ENCODE data around the gene TP53.

The TP53 gene

DNA sequence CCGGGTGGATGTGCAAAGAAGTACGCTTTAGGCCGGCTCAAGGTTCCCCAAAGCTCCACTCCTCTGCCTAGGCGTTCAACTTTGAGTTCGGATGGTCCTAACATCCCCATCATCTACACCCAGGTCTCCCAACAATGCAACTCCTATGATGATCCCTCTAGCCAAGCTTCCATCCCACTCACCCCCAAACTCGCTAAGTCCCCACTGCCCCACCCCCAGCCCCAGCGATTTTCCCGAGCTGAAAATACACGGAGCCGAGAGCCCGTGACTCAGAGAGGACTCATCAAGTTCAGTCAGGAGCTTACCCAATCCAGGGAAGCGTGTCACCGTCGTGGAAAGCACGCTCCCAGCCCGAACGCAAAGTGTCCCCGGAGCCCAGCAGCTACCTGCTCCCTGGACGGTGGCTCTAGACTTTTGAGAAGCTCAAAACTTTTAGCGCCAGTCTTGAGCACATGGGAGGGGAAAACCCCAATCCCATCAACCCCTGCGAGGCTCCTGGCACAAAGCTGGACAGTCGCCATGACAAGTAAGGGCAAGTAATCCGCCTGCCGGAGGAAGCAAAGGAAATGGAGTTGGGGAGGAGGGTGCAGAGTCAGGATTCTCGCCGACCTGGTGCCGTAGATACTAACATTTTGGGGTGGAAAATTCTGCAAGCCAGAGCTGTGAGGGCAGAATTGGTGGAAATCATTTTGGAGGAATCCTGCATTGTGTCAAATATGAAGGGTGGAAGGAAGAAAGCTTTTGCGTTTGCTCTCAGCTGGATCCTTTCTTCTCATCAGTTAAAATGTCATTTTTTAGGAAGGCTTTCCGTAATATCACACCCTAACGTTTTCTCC is at the start of gene TP53:
TSS of gene TP53 (minus strand) at position 419 of the 836 bp plus-strand sequence. CDS start 10,896 bp downstream, outside the sequence.
- peak; percentile 86 for DNase-seq

DNA sequence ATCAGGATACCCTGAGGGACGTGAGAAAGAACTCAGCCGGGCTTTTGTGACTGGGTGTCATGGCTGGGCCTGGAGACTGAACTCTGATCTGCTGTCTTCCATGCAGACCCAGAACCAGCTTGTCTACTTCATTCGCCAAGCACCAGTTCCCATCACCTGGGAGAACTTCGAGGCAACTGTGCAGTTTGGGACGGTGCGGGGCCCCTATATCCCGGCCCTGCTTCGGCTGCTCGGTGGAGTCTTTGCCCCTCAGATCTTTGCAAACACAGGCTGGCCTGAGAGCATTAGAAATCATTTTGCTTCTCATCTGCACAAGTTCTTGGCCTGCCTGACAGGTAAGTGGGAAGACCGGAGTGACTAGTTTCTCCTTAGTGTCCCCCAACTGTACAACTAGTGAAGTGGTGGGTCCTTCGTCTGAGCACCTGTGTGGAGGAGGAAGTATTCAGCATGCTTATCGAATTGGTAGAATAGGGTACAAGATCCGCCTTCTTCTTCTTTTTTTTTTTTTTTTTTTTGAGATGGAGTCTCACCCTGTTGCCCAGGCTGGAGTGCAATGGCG is 45.8 kb upstream of the TP53 start:
- DNase-seq, result no peak

DNA sequence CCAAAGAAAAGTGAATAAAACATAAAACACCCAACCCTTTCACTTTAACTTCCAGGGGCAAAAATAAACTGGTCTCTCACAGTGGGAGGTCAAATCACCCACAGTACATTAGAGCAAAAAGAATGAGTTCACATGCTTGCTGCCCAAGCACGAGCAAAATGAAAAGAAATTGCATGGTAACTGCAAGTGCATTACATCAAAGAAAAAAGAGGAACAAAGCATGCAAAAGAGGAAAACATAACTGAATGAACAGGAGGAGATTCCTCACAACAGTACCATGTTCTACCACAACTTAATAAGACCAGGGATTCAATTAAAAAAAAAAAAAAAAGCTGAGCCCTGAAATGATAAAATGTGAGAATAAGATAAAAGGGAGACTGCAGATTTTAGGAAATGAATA is 42.5 kb upstream of the TP53 start:
- no peak for DNase-seq

DNA sequence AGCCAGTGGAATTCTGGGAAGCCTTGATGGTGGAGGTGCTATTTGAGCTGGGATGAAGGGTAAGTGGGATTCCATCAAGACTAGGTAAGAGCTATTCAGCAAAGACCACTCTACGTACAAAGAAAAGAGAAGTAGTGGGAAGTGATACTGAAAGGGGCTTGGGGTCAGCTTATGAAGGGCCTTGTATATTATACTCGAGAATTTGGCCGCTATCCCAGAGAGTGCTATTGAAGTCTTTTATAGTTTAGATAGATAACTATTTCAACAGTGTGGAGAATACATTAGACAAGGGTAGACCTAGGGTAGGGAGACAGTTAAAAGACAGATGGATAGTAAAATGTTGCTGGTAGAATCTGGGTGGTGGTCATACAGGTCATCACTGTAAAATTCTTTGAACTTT is 40.6 kb upstream of the TP53 start:
- DNase-seq, result no peak

DNA sequence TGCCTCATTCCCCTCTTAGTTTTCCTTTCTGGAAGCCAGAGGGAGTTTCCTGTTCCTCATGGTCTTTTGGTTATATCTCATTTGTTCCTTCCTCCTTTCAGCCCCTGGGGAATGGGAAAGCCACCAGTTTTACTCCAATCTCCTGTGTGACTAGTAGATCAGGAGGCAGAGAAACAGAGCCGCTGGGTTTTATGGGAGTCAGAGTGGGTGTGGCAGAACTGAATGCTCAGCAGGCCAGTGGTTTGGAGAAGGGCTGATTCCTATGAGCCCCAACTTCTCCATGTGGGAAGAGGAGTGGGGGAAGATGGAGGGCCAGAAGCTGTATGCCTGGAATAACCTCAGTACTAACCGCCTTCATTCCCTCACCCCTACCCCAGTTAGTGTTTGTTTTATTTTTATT is 34.3 kb upstream of the TP53 start:
- DNase-seq, result no peak

DNA sequence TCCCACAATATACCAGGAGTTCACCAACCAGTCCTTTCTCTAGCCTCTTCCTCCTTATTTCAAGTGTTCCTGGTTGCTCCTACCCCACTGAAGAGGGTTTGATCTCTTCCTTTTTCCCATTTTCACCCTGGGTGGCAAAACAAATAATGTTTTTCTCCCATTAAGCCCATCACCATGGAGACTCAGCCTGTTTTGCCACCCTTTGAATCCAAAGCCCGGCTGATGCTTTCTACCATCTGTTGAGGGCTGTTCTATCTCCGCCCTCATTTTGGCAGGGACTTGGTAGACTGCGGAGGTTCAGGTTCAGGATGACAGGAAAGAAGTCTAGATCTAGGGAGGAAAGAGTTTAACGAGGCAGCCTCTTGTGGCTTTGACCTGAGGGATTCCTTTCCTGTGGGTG is 32.8 kb upstream of the TP53 start:
- DNase-seq, result no peak

DNA sequence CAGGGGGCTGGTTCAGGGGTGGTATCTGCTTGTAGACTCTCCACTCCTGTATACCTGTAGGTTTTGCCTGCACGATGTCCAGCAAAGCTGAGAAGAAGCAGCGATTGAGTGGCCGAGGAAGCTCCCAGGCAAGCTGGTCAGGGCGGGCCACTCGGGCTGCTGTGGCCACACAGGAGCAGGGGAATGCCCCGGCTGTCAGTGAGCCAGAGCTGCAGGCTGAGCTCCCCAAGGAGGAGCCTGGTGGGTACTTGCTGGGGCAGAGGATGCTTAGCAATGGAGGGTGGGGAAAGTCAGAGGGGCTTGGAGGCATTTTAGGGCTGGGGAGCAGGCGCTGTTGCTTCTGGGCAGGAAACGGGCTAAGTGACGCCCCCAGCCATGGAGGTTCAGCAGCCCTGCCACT is 32.4 kb upstream of the TP53 start:
- no peak for DNase-seq

DNA sequence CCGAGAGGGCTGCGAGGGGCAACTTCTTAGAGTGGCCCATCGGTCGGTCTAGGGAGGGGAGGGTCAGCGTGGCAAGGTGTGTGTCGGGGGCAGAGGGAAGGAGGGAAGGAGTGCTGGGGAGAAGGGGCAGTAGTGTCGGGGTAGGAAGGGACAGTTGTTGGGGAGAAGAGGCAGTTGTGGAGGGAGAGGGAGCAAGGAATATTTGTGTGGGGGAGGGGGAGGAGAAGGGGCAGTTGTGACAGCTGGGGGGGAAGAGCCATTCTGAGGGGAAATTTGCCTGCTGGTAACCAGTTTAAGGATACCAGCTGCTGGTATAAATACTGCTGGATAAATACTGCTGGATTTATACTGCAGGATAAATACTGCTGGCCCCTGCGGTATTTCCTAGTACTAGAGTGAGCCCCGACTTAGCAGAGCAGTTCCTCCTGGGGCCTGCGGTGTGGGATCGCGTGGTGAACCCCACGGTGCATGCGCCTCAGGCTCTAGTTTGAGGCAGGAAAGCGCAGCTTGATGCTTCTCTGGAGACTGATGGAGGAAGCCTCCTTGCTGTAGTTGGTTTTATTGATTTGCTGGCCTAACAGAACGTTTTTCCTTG is 30.6 kb upstream of the TP53 start:
- no peak for DNase-seq

DNA sequence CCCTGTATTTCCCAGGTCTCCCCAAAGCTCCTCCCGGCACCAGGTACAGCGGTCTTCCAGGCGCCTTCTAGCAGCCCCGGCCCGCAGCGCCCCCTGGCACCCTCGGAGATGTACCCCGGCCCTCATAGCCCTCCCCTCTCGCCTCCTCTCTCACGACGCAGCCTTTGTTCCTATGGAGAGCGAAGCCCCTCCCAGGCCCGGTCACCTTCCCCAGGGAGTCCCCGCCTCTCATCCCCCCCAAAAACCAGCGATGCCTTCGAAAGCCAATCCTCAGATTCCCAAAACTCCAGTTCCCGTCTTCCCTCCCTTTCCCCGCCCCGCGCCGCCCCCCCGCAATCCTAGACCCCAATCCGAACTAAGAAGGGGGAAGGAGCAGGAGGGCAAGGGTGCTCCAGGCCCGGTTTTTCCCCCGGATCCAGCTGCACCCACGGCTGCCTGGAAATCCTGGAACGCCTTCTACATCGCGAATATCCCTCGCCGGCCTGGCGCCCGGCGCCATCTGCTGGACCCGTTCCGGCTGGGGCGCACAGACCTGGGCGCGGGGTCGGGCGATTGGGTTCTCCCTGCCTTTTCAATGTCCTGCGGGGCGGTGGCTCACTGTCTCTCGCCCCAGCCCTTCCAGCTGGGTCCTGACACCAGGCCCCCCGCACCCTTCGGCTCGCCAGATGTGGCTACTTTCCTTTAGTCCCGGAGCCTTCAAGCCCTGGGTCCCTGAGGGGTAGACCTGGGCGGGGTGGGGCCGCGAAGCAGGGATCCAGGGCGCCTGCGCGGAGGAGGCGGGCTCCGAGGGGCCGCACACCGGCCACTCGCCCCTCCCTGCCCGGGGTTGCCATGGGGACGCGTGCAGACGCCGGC is 29.8 kb upstream of the TP53 start, which contains the start of gene DNAH2:
TSS of gene DNAH2 (plus strand) at position 844 of the 855 bp plus-strand sequence. CDS start 1,991 bp downstream, outside the sequence.
- peak; percentile 34 for DNase-seq

DNA sequence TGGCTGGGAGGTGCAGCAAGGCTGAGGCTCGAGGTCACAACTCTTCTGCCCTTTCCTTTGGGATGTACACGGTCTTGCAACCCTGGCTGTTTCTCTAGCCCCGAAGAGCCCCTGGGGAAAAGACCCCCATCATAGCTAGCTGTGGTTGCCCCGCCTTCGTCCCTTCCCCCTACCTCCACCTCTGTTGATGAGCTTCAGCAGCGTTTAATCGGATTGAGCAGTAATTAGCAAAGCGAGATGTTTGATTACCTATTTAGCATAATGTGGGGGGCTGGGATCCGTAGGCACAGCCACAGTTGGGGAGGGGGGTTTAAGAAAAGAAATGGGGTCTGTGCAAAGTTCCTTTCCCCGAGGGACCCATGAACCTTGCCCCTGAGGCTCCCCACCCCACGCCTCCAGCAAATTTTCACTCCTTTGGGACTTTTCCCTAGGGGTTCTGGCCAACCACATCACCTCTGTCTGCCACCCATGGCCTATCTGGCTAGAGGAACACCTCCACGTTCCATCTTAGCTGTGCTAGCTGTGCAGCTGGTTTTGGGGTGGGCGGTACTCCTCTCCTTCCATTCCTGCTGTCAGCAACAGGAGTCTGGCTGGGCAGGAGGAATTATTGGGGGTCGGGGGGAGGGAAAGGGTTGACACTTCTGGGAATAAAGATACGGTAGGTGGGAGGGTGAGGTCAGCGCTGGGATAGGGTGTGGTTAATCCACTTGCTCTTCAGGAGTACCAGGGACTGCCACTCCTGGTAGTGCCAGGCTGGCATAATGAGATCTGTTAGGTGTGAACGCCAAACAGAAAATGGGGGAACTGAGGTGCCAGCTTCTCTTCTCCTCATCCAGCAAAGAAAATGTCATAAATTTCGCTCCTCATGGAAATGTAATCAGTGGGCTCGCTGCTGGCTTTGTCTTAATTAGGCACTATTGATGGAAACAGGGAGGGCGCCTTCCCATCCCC is 28.9 kb upstream of the TP53 start:
- DNase-seq, result no peak

DNA sequence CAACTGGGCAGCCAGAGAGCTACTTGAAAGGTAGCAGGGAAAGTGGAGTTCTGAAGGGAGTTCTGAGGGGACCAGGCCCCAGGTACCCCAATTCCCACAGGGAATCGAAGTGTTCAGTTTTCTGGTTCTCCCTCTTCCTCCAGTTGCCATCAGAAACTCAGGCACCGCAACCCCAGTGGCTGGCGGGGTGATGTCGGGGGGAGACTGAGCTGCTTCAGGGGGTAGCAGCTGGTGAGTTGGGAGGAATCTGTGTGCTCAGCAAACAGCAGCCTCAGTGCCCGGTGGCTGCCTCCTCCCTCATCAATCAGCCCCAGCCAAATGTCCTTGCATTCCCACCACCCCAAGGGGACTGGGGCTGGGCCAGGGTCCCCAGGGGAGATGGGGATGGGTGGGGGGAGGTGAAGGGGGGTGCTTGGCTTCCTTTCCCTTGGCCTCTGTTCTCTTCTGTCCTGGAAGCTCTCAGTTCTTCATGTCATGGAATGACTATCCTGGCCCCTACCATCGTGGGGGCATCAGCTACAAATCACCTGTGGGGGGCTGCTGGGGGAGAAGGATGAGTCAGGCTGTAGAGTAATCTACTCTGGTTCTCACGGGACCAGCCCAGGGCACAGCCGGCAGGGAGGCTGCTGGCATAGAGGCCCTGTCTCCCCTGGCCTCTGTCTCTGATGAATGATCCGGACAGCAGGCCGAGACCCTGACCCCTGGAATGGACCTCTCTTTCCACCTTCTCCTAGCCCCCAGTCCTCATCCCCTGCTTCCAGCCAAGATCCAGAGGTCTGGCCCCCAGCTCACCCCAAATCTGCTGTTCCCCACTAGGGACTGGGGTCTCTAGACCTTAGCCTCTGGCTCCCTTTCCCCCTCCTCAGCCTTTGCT is 27.7 kb upstream of the TP53 start:
- DNase-seq, result no peak

DNA sequence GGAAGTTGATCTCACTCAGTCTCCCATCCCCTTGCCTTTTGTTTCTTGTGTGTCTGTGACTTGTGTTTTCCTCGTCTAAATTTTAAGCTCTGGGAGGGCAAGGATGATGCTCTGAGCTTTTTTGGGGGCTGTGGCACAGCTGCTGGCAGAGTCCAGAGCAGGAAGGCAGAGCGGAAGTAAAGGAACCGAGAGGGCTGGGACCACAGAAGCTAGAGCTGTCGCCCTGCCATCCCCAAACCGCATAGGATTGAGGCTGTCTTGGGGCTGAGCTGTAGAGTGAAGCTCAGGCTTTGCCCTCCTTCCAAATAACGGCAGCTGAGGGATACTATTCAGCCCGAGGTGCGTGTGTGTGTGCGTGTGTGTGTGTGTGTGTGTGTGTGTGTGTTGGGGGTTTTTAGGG is 26.5 kb upstream of the TP53 start:
- DNase-seq, result no peak

DNA sequence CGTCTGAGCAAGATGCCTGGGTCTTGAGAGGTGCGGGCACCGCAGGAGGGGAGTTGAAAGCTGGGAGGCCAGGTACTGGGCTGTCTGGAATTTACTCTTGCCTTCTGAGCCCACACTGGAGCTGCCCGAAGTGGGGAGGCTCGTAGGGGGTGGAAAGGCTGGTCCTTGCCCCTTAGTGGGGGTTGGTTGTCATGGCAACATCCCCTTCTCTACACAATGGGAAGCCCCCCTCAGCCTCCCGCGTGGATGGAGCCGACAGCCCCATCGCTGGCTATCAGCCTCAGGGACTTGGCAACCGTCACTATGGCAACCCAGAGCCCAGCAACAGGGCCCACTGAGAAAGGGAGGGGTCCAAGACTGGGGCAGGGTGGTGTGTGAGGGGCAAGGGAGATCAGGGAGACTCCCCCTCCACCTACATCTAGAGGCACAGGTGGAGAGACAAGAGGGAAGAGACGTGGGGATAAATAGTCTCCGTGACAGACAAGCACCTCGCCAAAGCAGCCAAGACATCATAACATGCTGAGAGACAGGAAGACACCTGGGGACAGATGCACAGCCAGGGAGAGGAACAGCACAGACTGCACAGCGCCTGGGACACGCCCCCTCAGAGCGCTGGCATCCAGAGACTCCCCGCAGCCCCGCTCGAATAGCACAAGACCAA is 25.0 kb upstream of the TP53 start:
- no peak for DNase-seq

DNA sequence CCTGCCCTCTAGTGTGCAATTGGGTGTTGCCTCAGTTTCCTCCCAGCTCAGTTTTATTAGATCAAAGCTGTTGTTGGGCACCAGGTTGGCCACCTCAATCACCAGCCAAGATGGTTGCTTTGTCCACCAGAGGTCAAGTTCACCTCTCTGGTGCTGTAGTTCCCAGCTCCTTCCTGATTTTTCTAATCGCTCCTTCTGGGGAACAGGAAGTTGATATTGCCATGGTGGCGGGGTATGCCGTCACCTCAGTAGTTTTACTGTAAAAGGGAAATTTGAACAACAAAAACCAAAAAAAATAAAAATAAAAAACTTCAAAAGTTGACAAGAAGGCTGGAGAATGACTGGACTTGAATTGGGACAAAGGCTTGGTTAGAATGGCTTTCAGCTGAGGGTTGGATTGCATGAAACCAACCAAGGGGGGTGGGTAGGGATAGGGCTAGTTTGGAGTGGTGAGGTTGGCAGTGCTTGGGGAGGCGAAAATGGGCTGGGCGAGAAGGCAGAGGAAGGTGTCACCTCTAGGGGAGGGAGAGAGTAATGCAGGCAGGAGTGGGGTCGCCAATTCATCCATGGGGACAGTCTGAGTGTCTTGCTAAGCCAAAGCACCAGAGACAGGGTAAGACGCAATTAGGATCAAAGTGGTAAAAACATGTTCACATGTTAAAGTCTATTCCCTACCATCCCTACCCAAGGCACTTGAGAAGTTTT is 23.9 kb upstream of the TP53 start:
- no peak for DNase-seq

DNA sequence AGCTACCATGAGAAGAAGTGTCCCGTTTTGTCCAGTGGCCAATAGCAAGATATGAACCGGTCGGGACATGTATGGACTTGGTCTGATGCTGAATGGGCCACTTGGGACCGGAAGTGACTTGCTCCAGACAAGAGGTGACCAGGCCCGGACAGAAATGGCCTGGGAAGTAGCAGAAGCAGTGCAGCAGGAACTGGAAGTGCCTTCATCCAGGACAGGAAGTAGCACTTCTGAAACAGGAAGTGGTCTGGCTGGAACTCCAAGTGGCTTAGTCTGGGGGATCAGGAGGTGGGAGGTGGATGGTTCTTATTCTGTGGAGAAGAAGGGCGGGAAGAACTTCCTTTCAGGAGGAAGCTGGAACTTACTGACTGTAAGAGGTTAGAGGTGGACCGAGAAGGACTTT is 23.0 kb upstream of the TP53 start:
- no peak for DNase-seq

DNA sequence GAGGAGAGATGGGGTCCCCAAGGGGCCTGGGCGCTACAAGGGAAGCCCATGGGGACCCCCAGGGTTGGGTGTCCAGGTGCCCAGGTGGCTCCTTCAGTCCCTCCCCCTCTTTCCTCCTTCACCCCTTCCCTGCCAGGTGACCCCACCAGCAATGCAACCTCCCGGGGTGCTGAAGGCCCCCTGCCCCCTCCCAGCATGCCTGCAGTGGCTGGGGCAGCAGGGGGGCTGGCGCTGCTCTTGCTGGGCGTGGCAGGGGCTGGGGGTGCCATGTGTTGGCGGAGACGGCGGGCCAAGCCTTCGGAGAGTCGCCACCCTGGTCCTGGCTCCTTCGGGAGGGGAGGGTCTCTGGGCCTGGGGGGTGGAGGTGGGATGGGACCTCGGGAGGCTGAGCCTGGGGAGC is 21.7 kb upstream of the TP53 start:
- no peak for DNase-seq

DNA sequence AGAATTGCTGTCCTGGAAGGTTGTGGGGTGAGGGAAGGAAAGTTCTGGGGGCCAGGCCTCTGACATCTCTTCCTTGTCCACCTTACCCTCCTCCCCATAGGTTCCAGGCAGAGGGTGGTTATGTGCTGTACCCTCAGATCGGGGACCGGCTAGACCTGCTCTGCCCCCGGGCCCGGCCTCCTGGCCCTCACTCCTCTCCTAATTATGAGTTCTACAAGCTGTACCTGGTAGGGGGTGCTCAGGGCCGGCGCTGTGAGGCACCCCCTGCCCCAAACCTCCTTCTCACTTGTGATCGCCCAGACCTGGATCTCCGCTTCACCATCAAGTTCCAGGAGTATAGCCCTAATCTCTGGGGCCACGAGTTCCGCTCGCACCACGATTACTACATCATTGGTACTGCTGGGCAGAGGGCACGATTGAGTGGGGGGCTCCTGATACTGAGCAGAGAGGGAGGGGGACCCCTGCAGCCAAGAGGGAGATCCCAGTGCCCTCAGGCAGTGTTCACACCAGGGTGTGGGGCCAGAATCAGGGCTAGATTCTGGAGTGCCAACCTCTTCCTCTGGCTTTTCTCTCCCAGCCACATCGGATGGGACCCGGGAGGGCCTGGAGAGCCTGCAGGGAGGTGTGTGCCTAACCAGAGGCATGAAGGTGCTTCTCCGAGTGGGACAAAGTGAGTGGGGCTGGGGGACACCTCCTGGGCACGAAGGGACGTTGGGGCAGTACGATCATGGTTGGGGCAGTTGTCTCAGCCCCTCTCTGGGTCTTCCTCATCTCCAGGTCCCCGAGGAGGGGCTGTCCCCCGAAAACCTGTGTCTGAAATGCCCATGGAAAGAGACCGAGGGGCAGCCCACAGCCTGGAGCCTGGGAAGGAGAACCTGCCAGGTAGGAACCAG is 20.8 kb upstream of the TP53 start:
- DNase-seq, result no peak

DNA sequence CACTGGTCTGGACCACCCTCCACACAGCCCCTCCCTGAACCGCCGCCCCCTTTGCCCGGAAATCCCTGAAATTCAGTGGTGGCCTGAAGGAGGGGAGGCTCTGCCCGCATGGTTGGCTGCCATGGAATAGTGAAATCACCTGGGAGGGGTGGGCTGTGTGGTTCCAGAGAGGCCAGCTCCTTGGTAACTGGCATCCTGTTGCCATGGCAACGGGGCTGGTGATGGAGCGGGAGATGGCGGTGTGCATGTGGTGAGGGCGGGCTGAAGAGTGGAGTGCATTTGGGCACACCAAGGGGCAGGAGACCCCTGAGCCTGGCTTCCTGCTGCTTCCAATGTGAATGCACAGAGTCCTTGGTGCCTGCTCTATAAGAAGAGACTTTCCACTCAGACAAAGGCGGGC is 20.2 kb upstream of the TP53 start:
- no peak for DNase-seq
